ES-I3 (cell line): ENCODE measurements around the gene AOPEP.

ENCODE experiments used
- H3K36me3 ChIP-seq: 2 replicates; pipeline ENCODE4 v1.6.1; 2013; ENCODE audit warnings: mild to moderate bottlenecking, low read length, control low read depth, moderate library complexity; ENCODE audit not compliant: insufficient read depth
- H3K4me1 ChIP-seq: 2 replicates; pipeline ENCODE4 v1.6.1; 2013; ENCODE audit warnings: mild to moderate bottlenecking, control low read depth, low read length; ENCODE audit not compliant: insufficient read depth
- H3K9ac ChIP-seq: 2 replicates; pipeline ENCODE4 v1.6.1; 2013; ENCODE audit warnings: low read depth, mild to moderate bottlenecking, low read length, moderate library complexity
- H3K9me3 ChIP-seq: 2 replicates; pipeline ENCODE4 v1.6.1; 2013; ENCODE audit warnings: mild to moderate bottlenecking, low read length, moderate library complexity; ENCODE audit not compliant: control insufficient read depth, insufficient read depth

Gene AOPEP

DNA sequence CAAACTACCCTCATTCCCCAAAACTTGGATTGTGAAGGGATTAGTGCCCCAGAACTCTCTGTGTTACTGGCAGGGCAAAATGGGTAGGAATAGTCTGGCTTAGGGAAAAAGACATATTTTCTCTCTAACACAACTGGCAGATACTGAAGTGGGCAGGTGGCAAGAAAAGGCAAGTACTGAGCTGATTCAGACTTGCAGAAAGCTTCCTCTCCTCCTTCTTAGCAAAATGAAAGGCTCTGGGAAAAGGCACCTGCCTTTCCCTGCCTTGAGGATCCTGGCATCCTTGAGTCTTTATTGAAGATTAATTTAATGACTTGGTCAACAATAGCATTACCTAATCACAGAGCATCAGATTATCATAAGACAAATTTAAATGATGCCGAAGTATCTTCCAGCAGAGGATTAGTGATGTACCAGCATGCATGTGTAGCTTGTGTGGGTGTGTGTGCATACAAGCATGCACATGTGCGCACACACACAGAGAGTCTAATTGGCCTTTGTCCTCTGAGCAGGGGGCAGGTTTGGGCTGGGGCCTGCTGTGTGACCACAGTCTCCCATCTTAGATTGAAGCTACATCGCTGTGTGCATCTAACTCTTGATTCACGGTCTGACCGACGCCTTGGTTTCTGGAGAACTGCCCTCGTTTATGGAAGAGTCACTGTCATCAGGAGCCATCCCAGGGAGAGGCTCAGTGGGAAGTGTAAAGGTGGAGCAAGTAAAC is 294.8 kb downstream of the AOPEP start:
- H3K9ac ChIP-seq = no peak overlapping the region
- no peaks in the 10 kb centered on the region for H3K4me1 ChIP-seq
- H3K9me3 ChIP-seq = no peaks in the 10 kb centered on the region
- H3K36me3 ChIP-seq = no peaks in the 10 kb centered on the region

GRCh38 chr9:95022657-95023056 is 296.2 kb downstream of the AOPEP start:
- Histone ChIP-seq H3K4me1 (no peaks in the 10 kb centered on the region), H3K9ac (no peak overlapping the region), H3K36me3 (no peaks in the 10 kb centered on the region), H3K9me3 (no peaks in the 10 kb centered on the region)

GRCh38 chr9:95023217-95024003 is 296.9 kb downstream of the AOPEP start:
- no peaks in the 10 kb centered on the region for H3K4me1 ChIP-seq
- no peaks in the 10 kb centered on the region for H3K9me3 ChIP-seq
- H3K36me3 ChIP-seq = no peaks in the 10 kb centered on the region
- H3K9ac ChIP-seq = no peak overlapping the region

GRCh38 chr9:95024097-95024671 is 297.7 kb downstream of the AOPEP start:
- H3K4me1 ChIP-seq = no peaks in the 10 kb centered on the region
- no peak overlapping the region for H3K9ac ChIP-seq
- H3K36me3 ChIP-seq = no peaks in the 10 kb centered on the region
- no peaks in the 10 kb centered on the region for H3K9me3 ChIP-seq

- H3K4me1 ChIP-seq = no peaks in the 10 kb centered on the region
- H3K9me3 ChIP-seq = no peaks in the 10 kb centered on the region
- no peaks in the 10 kb centered on the region for H3K36me3 ChIP-seq
- H3K9ac ChIP-seq = no peak overlapping the region
Measured at GRCh38 chr9:95025213-95026147, 299.0 kb downstream of the AOPEP start.

GRCh38 chr9:95026148-95026524 is 299.6 kb downstream of the AOPEP start:
- no peaks in the 10 kb centered on the region for H3K9me3 ChIP-seq
- no peaks in the 10 kb centered on the region for H3K36me3 ChIP-seq
- H3K9ac ChIP-seq = no peak overlapping the region
- no peaks in the 10 kb centered on the region for H3K4me1 ChIP-seq

DNA sequence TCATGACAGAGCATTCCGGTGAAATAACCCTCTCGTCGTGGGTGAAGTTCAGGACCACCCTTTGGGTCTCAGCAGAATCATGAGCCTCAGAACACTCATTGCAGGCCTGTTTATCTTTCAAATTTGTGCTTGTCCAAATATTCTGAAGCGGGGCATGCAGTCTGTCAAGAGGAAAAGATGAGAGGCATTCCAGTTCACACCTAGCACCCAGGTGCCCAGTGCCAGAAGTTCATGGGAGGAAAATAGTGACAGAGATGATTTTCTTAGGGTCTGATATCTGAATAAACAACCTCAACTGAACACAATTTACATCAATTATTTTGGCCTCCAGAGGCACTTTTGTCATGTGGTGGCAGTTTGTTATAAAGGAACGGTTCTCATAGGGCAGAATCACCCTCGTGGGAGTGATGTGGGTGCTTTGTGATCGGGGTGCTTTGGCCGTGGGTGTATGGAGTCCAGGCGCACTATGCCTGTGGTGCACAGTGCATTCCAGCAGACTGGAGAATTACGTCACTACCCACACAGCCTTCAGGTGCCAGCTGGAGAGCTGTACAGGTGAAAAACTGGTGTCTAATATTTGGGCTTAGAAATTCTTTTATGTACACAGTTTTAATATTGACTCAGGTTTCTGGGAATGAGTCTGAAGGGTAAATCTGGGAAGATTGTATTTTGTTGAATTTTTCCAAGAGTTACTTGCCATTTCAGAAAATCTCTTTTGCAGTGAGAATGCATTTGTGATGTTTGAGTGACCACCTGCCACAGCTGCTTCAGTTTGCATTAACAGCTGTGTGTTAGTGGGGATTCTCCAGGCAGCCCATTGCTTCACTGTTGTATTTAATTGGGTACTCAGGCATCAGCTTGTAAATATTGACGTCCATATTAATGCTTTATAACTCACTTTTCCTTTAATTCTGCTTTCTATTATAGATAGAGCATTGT is 301.7 kb downstream of the AOPEP start:
- H3K9me3 ChIP-seq = no peaks in the 10 kb centered on the region
- H3K4me1 ChIP-seq = no peaks in the 10 kb centered on the region
- no peak overlapping the region for H3K9ac ChIP-seq
- no peaks in the 10 kb centered on the region for H3K36me3 ChIP-seq

GRCh38 chr9:95028853-95029219 is 302.3 kb downstream of the AOPEP start:
- no peaks in the 10 kb centered on the region for H3K4me1 ChIP-seq

DNA sequence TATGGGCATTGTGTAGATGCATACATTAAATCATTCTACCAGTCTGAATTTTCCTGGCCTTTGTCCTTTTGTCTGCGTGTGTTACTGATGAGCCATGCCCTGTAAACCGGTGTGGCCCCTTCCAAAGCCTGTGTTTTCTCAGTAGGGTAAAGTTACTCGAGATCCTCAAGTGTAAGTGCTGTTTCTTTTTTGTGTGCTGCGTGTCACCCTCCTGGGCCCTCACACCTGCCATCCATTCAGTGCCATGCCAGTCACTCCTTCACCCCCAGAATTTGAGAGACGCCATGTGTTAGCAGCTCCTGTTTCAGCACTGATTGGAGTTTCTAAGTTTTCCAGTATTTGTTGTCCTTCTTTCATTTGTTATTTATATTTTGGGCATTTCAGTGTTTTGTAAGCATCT is 302.8 kb downstream of the AOPEP start:
- H3K9me3 ChIP-seq = no peaks in the 10 kb centered on the region
- H3K9ac ChIP-seq = no peak overlapping the region
- no peaks in the 10 kb centered on the region for H3K36me3 ChIP-seq
- H3K4me1 ChIP-seq = no peaks in the 10 kb centered on the region

More at GRCh38 chr9:95028853-95029219, 302.3 kb downstream of the AOPEP start:
- Histone ChIP-seq H3K9ac (no peak overlapping the region), H3K36me3 (no peaks in the 10 kb centered on the region), H3K9me3 (no peaks in the 10 kb centered on the region)

DNA sequence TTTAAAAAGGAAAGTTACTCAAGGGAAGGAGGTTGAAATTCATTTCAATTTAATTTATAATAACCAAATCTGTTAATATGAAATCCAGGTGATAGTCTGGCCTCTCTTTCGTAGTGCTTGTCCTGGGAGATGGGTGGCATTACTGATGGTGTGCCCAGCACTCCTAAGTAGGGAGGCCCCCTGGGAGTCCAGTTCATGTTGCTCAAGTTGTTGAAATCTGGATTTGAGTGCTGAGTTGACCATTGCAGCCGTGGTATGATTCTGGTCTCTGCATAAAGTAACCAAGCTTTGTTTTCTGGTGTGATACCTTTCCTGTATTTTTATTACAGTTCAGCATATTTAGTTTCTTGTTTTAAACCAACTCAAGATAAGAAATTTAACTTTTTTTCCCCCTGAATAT is 303.2 kb downstream of the AOPEP start:
- H3K4me1 ChIP-seq = no peaks in the 10 kb centered on the region
- H3K9ac ChIP-seq = no peak overlapping the region
- no peaks in the 10 kb centered on the region for H3K36me3 ChIP-seq
- no peaks in the 10 kb centered on the region for H3K9me3 ChIP-seq

GRCh38 chr9:95030344-95030743 is 303.8 kb downstream of the AOPEP start:
- no peaks in the 10 kb centered on the region for H3K36me3 ChIP-seq
- H3K4me1 ChIP-seq = no peaks in the 10 kb centered on the region
- H3K9ac ChIP-seq = no peak overlapping the region
- no peaks in the 10 kb centered on the region for H3K9me3 ChIP-seq

GRCh38 chr9:95030920-95031642 is 304.6 kb downstream of the AOPEP start:
- Histone ChIP-seq H3K9me3 (no peaks in the 10 kb centered on the region), H3K9ac (no peak overlapping the region), H3K4me1 (no peaks in the 10 kb centered on the region), H3K36me3 (no peaks in the 10 kb centered on the region)
